ENCODE results near the gene ZNF296. TPM values are rescaled to one million over a fixed set of nuclear protein-coding genes. Genes with fewer than 3 reads are reported as not detected.

ZNF296 gene
- total RNA-seq, 1 experiment from 2014 or later: 3.9 TPM

- Histone ChIP-seq H3K36me3 (ENCODE audit: insufficient read depth, low read length) (peaks cover 9% of the 10 kb centered on the region), H3K79me2 (ENCODE audit: low read length) (no peaks in the 10 kb centered on the region), H3K9ac (ENCODE audit: low read length) (no peak overlapping the region), H3K9me2 (replicated peaks; ENCODE audit: insufficient read depth, low read length) (no peaks in the 10 kb centered on the region), H3K4me2 (ENCODE audit: low read depth, low read length, poor library complexity, severe bottlenecking) (no peak overlapping the region), H3K27me3 (ENCODE audit: low read length) (no peaks in the 10 kb centered on the region), H2AFZ (ENCODE audit: low read length) (no peak overlapping the region), H4K20me1 (ENCODE audit: insufficient read depth, low read depth, low read length) (peaks cover 28% of the 10 kb centered on the region), H3K4me1 (ENCODE audit: low read length) (peaks cover 19% of the 10 kb centered on the region), H3K4me3 (ENCODE audit: low read length) (no peak overlapping the region), H3K27ac (ENCODE audit: low read length) (no peak overlapping the region), H3K9me3 (ENCODE audit: low read length) (no peaks in the 10 kb centered on the region)
- DNase-seq: no peak
Observed at GRCh38 chr19:45066921-45067661, 9.2 kb downstream of the ZNF296 start.

- Histone ChIP-seq H3K4me2 (ENCODE audit: low read depth, low read length, poor library complexity, severe bottlenecking) (no peak overlapping the region), H3K27ac (ENCODE audit: low read length) (no peak overlapping the region), H3K27me3 (ENCODE audit: low read length) (no peaks in the 10 kb centered on the region), H3K9me3 (ENCODE audit: low read length) (no peaks in the 10 kb centered on the region), H3K9ac (ENCODE audit: low read length) (no peak overlapping the region), H3K79me2 (ENCODE audit: low read length) (peaks cover 16% of the 10 kb centered on the region; the same call in 1 of the 2 replicates), H3K9me2 (replicated peaks; ENCODE audit: insufficient read depth, low read length) (no peaks in the 10 kb centered on the region), H4K20me1 (ENCODE audit: insufficient read depth, low read depth, low read length) (peaks cover 21% of the 10 kb centered on the region), H3K36me3 (ENCODE audit: insufficient read depth, low read length) (peaks cover 29% of the 10 kb centered on the region), H3K4me1 (ENCODE audit: low read length) (no peaks in the 10 kb centered on the region), H3K4me3 (ENCODE audit: low read length) (no peak overlapping the region), H2AFZ (ENCODE audit: low read length) (no peak overlapping the region)
- DNase-seq: no peak
Observed at GRCh38 chr19:45063851-45064801, 12.2 kb downstream of the ZNF296 start.

GRCh38 chr19:45061965-45062364 is 14.3 kb downstream of the ZNF296 start:
- Histone ChIP-seq H3K36me3 (ENCODE audit: insufficient read depth, low read length) (peaks cover 29% of the 10 kb centered on the region), H3K79me2 (ENCODE audit: low read length) (peaks cover 16% of the 10 kb centered on the region; the same call in 1 of the 2 replicates), H3K27me3 (ENCODE audit: low read length) (no peaks in the 10 kb centered on the region), H3K4me2 (ENCODE audit: low read depth, low read length, poor library complexity, severe bottlenecking) (no peak overlapping the region), H3K27ac (ENCODE audit: low read length) (no peak overlapping the region), H4K20me1 (ENCODE audit: insufficient read depth, low read depth, low read length) (peaks cover 18% of the 10 kb centered on the region), H3K9me2 (replicated peaks; ENCODE audit: insufficient read depth, low read length) (no peaks in the 10 kb centered on the region), H3K9me3 (ENCODE audit: low read length) (no peaks in the 10 kb centered on the region), H3K4me1 (ENCODE audit: low read length) (no peaks in the 10 kb centered on the region), H2AFZ (ENCODE audit: low read length) (no peak overlapping the region), H3K4me3 (ENCODE audit: low read length) (no peak overlapping the region), H3K9ac (ENCODE audit: low read length) (no peak overlapping the region)
- DNase-seq: no peak

- no peaks in the 10 kb centered on the region for H3K4me1 ChIP-seq (ENCODE audit: low read length)
- H4K20me1 ChIP-seq (ENCODE audit: insufficient read depth, low read depth, low read length): peaks cover 18% of the 10 kb centered on the region
- no peak overlapping the region for H2AFZ ChIP-seq (ENCODE audit: low read length)
- no peaks in the 10 kb centered on the region for H3K27me3 ChIP-seq (ENCODE audit: low read length)
- no peaks in the 10 kb centered on the region for H3K9me2 ChIP-seq (replicated peaks; ENCODE audit: insufficient read depth, low read length)
- H3K36me3 ChIP-seq (ENCODE audit: insufficient read depth, low read length): peaks cover 32% of the 10 kb centered on the region
- H3K4me2 ChIP-seq (ENCODE audit: low read depth, low read length, poor library complexity, severe bottlenecking): no peak overlapping the region
- no peaks in the 10 kb centered on the region for H3K9me3 ChIP-seq (ENCODE audit: low read length)
- H3K79me2 ChIP-seq (ENCODE audit: low read length): peaks cover 16% of the 10 kb centered on the region; the same call in 1 of the 2 replicates
- DNase-seq: peak; percentile 95
- H3K4me3 ChIP-seq (ENCODE audit: low read length): no peak overlapping the region
- no peak overlapping the region for H3K9ac ChIP-seq (ENCODE audit: low read length)
- H3K27ac ChIP-seq (ENCODE audit: low read length): no peak overlapping the region
Observed at GRCh38 chr19:45059258-45059965, 16.9 kb downstream of the ZNF296 start.

GRCh38 chr19:45058622-45059159 is 17.6 kb downstream of the ZNF296 start:
- no peak overlapping the region for H2AFZ ChIP-seq (ENCODE audit: low read length)
- H3K27ac ChIP-seq (ENCODE audit: low read length): no peak overlapping the region
- DNase-seq: no peak
- no peak overlapping the region for H3K4me3 ChIP-seq (ENCODE audit: low read length)
- peaks cover 16% of the 10 kb centered on the region; the same call in 1 of the 2 replicates for H3K79me2 ChIP-seq (ENCODE audit: low read length)
- no peak overlapping the region for H3K4me2 ChIP-seq (ENCODE audit: low read depth, low read length, poor library complexity, severe bottlenecking)
- no peak overlapping the region for H3K9ac ChIP-seq (ENCODE audit: low read length)
- H3K4me1 ChIP-seq (ENCODE audit: low read length): no peaks in the 10 kb centered on the region
- H3K36me3 ChIP-seq (ENCODE audit: insufficient read depth, low read length): peaks cover 30% of the 10 kb centered on the region
- no peaks in the 10 kb centered on the region for H3K27me3 ChIP-seq (ENCODE audit: low read length)
- no peaks in the 10 kb centered on the region for H3K9me3 ChIP-seq (ENCODE audit: low read length)
- peaks cover 18% of the 10 kb centered on the region for H4K20me1 ChIP-seq (ENCODE audit: insufficient read depth, low read depth, low read length)
- no peaks in the 10 kb centered on the region for H3K9me2 ChIP-seq (replicated peaks; ENCODE audit: insufficient read depth, low read length)

GRCh38 chr19:45057444-45057843 is 18.8 kb downstream of the ZNF296 start:
- Histone ChIP-seq H3K9ac (ENCODE audit: low read length) (no peak overlapping the region), H3K4me2 (ENCODE audit: low read depth, low read length, poor library complexity, severe bottlenecking) (no peak overlapping the region), H3K4me1 (ENCODE audit: low read length) (no peaks in the 10 kb centered on the region; the same call in 1 of the 2 replicates), H3K79me2 (ENCODE audit: low read length) (peaks cover 21% of the 10 kb centered on the region; the same call in 1 of the 2 replicates), H3K27me3 (ENCODE audit: low read length) (no peaks in the 10 kb centered on the region), H3K4me3 (ENCODE audit: low read length) (no peak overlapping the region), H2AFZ (ENCODE audit: low read length) (no peak overlapping the region), H3K27ac (ENCODE audit: low read length) (no peak overlapping the region), H3K36me3 (ENCODE audit: insufficient read depth, low read length) (peaks cover 28% of the 10 kb centered on the region), H3K9me2 (replicated peaks; ENCODE audit: insufficient read depth, low read length) (no peaks in the 10 kb centered on the region), H4K20me1 (ENCODE audit: insufficient read depth, low read depth, low read length) (peaks cover 24% of the 10 kb centered on the region), H3K9me3 (ENCODE audit: low read length) (no peaks in the 10 kb centered on the region)
- DNase-seq: no peak

GRCh38 chr19:45056831-45057230 is 19.4 kb downstream of the ZNF296 start:
- no peaks in the 10 kb centered on the region for H3K9me3 ChIP-seq (ENCODE audit: low read length)
- peaks cover 6% of the 10 kb centered on the region for H3K4me1 ChIP-seq (ENCODE audit: low read length)
- H3K4me3 ChIP-seq (ENCODE audit: low read length): no peak overlapping the region
- H3K9ac ChIP-seq (ENCODE audit: low read length): no peak overlapping the region
- H3K79me2 ChIP-seq (ENCODE audit: low read length): peaks cover 27% of the 10 kb centered on the region; the same call in 1 of the 2 replicates
- H4K20me1 ChIP-seq (ENCODE audit: insufficient read depth, low read depth, low read length): peaks cover 25% of the 10 kb centered on the region
- H3K36me3 ChIP-seq (ENCODE audit: insufficient read depth, low read length): peaks cover 30% of the 10 kb centered on the region
- H2AFZ ChIP-seq (ENCODE audit: low read length): no peak overlapping the region
- H3K9me2 ChIP-seq (replicated peaks; ENCODE audit: insufficient read depth, low read length): no peaks in the 10 kb centered on the region
- H3K4me2 ChIP-seq (ENCODE audit: low read depth, low read length, poor library complexity, severe bottlenecking): no peak overlapping the region
- no peak for DNase-seq
- H3K27ac ChIP-seq (ENCODE audit: low read length): no peak overlapping the region
- no peaks in the 10 kb centered on the region for H3K27me3 ChIP-seq (ENCODE audit: low read length)

Measured in Karpas-422 (cell line).